Measurements from ENCODE around the gene SIX1. TPM values are rescaled to one million over a fixed set of nuclear protein-coding genes. Genes with fewer than 3 reads are reported as not detected.

Gene SIX1
- polyA plus RNA-seq, 1 of the 3 experiments (the other 2 are of a cell fraction), result 52.1 TPM

DNA sequence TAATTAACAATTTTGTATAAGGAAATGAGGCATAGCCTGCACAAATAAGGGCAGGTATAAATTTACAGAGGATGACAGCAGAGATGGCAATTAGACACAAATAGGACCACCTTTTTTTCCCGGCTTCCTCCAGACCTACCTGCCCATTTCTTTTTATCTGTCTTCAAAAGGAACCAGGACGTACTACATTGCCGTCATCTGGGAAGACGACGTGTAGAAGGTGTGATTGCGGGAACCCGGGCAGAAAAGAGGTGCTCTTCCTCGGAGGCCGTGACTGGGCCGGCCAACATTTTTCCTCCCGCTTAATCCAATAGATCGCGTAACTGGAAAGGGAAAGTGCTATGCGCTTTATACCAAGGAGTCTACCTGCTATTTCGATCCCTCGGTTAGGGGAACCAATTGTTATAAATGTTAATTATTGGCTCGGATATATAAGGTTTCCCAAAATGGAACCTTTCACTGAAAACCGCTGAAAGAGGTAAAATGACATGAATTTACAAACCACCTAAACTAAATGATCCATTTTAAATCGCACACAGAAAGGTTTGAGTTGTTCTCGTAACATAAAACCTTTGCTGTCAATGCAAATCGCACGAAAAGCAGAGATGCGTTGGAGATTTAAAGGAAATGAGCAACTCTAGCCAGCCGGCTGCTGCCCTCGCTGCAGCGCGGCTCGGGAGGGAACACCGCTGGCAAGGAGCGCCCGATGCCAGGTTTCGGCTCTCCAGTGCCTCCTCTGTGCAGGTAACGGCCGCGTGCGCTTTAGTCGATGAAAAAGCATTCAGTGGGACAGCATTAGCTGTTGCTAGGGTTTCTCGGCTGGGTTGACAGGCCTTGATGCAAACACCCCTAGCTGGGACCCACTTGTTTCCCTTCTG lies 2.8 kb upstream of the SIX1 start:
- H3K36me3 ChIP-seq (replicated peaks in 1 of 2; ENCODE audit: control insufficient read depth in 1 of 2, insufficient read depth in 2 of 2, low read length in 1 of 2), result peaks cover 6 to 8% of the 10 kb centered on the region in 2 experiments
- DNase-seq, result peak; percentile 46
- peak overlapping the region; percentile 61 to 74 for H3K4me3 ChIP-seq (ENCODE audit: low read depth in 2 of 2, low read length in 1 of 2)
- TF ChIP-seq CHD2 (IDR thresholded peaks at IDR 0.05; ENCODE audit: low read length, partially characterized antibody) (no peak), TCF12 (IDR thresholded peaks at IDR 0.05) (0 out of 2 replicates have a peak, but pooled peaks have one; percentile 8)
- H3K4me1 ChIP-seq (ENCODE audit: control insufficient read depth in 1 of 2, insufficient read depth in 2 of 2, low read depth in 1 of 2, low read length in 1 of 2), result peaks cover 5 to 25% of the 10 kb centered on the region in 2 experiments; a peak in 2 of 4 replicates
- WGBS (ENCODE audit: low lambda C conversion rate), result 17% methylated on average over 37 of the region's 38 CpGs
- H3K4me2 ChIP-seq, result peak overlapping the region; percentile 86
- peak overlapping the region; percentile 94 for H3K9ac ChIP-seq
- H3K9me2 ChIP-seq, result no peaks in the 10 kb centered on the region
- peaks cover 21% of the 10 kb centered on the region for H4K20me1 ChIP-seq (ENCODE audit: insufficient read depth)
- no peaks in the 10 kb centered on the region for H3K9me3 ChIP-seq
- peaks cover 59% of the 10 kb centered on the region for H3K79me2 ChIP-seq (ENCODE audit: insufficient read depth)
- H2AFZ ChIP-seq (ENCODE audit: low read depth), result peak overlapping the region; percentile 56; the same call in 1 of the 2 replicates
- H3K27me3 ChIP-seq (ENCODE audit: insufficient read depth), result no peaks in the 10 kb centered on the region
- H3K27ac ChIP-seq (ENCODE audit: low read depth in 2 of 2, low read length in 1 of 2), result peak overlapping the region; percentile 81 to 87
- CTCF ChIA-PET, result no interaction called here
- peaks cover 26% of the 10 kb centered on the region for H3F3A ChIP-seq (replicated peaks; ENCODE audit: insufficient read depth)
- POLR2A ChIA-PET, result no interaction called here

DNA sequence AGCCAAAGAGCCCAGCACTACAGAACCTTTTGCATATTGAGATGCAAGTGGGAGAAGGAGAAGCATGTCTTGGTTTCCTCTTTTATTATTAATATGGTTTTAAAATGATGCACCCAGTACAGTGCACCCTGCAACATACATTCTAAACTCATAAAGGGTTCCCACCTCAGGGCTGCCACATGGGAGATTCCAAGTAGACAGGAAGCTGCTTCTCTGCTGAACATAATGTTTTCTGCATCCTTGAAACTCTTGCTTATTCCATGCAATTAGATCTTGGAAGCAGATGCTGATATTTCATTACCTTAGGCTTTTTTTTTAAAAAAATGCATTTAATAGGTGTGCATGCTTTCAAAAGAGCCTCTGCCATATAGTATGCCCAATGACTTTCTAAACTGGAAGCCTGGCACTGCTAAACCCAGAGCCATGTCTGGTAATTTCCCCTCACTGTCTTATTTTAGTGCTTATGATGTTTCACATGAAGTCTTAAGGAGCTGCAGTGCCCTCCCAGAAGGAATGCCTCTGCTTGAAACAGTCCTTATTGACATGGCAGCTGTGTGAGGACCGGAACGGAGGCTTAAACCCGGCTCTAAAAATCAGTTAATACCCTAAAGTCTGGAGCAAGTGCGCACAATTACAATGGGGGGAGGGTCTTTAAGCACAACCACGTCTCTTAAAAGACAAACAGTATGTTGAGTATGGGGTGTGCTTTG lies 2.0 kb upstream of the SIX1 start:
- Histone ChIP-seq H3K4me1 (ENCODE audit: control insufficient read depth in 1 of 2, insufficient read depth in 2 of 2, low read depth in 1 of 2, low read length in 1 of 2) (peaks cover 5 to 19% of the 10 kb centered on the region in 2 experiments; a peak in 2 of 4 replicates), H3K27me3 (ENCODE audit: insufficient read depth) (no peaks in the 10 kb centered on the region), H3K4me2 (peak overlapping the region; percentile 86), H3K9ac (peak overlapping the region; percentile 94), H3K4me3 (ENCODE audit: low read depth in 2 of 2, low read length in 1 of 2) (peak overlapping the region; percentile 61 to 74; a peak in 3 of 4 replicates), H3K9me3 (no peaks in the 10 kb centered on the region), H3K27ac (ENCODE audit: low read depth in 2 of 2, low read length in 1 of 2) (peak overlapping the region; percentile 81 to 87), H2AFZ (ENCODE audit: low read depth) (peak overlapping the region; percentile 7; the same call in 1 of the 2 replicates), H3K79me2 (ENCODE audit: insufficient read depth) (peaks cover 63% of the 10 kb centered on the region), H3F3A (replicated peaks; ENCODE audit: insufficient read depth) (peaks cover 26% of the 10 kb centered on the region), H3K36me3 (replicated peaks in 1 of 2; ENCODE audit: control insufficient read depth in 1 of 2, insufficient read depth in 2 of 2, low read length in 1 of 2) (peaks cover 6 to 9% of the 10 kb centered on the region in 2 experiments), H3K9me2 (no peaks in the 10 kb centered on the region), H4K20me1 (ENCODE audit: insufficient read depth) (peaks cover 29% of the 10 kb centered on the region)
- no peak for DNase-seq
- TF ChIP-seq FOXJ3 (CRISPR knock-in tag; IDR thresholded peaks at IDR 0.05) (no peak), YY1 (IDR thresholded peaks at IDR 0.05; ENCODE audit: low read depth) (0 out of 2 replicates have a peak, but pooled peaks have one; percentile 23), EP300 (IDR thresholded peaks at IDR 0.05; ENCODE audit: borderline replicate concordance in 1 of 2, low read depth in 1 of 2, low read length in 1 of 2) (no peak)
- ChIA-PET CTCF (interaction anchor here (1.0 kb wide), 1 partner anchor 374 kb away, joined by 5 read pairs; no protein-coding TSS in a partner anchor), POLR2A (no interaction called here)
- WGBS (ENCODE audit: low lambda C conversion rate), result 12% methylated on average over 5 of the region's 5 CpGs

DNA sequence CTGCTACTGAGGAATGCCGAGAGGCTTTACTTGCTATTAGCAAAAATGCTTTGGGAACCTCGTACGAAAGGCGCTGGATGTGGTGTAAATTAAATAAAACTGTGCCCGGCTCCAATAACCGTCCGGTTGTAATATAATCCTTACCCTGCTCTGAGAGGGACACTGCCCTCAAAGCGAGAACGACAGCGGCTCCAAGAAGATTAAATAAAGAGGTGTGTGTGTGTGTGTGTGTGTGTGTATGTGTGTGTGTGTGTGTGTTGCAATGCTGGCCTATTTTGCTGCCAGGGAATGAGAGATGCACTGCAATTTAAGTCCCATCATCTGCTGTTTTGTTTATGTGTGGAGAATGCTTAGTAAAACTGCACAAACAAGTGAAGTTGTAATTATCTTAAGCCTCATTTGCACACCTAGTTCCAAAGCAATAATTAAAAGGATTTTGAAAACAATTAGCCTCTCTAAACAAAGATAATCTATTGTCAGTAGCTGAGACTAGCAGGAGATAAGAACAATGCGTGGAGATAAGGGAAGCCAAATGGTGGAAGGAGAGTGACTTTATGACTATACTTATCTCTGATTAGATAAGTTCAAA lies 1.2 kb upstream of the SIX1 start:
- peaks cover 26% of the 10 kb centered on the region for H3F3A ChIP-seq (replicated peaks; ENCODE audit: insufficient read depth)
- no peaks in the 10 kb centered on the region for H3K9me3 ChIP-seq
- ChIA-PET CTCF (interaction anchor here (1.0 to 1.6 kb wide), 2 partner anchors 375 kb away, joined by 5 read pairs; no protein-coding TSS in a partner anchor), POLR2A (no interaction called here)
- peaks cover 13 to 16% of the 10 kb centered on the region in 2 experiments for H3K36me3 ChIP-seq (replicated peaks in 1 of 2; ENCODE audit: control insufficient read depth in 1 of 2, insufficient read depth in 2 of 2, low read length in 1 of 2)
- H2AFZ ChIP-seq (ENCODE audit: low read depth), result peak overlapping the region; percentile 19; the same call in 1 of the 2 replicates
- no peak for DNase-seq
- H3K9ac ChIP-seq, result peak overlapping the region; percentile 94
- no peaks in the 10 kb centered on the region for H3K27me3 ChIP-seq (ENCODE audit: insufficient read depth)
- H3K4me1 ChIP-seq (ENCODE audit: control insufficient read depth in 1 of 2, insufficient read depth in 2 of 2, low read depth in 1 of 2, low read length in 1 of 2), result peaks cover 11 to 14% of the 10 kb centered on the region in 2 experiments; a peak in 3 of 4 replicates
- peaks cover 68% of the 10 kb centered on the region for H3K79me2 ChIP-seq (ENCODE audit: insufficient read depth)
- peak overlapping the region; percentile 81 to 87; a peak in 3 of 4 replicates for H3K27ac ChIP-seq (ENCODE audit: low read depth in 2 of 2, low read length in 1 of 2)
- H3K9me2 ChIP-seq, result no peaks in the 10 kb centered on the region
- peak overlapping the region; percentile 61 to 74; a peak in 3 of 4 replicates for H3K4me3 ChIP-seq (ENCODE audit: low read depth in 2 of 2, low read length in 1 of 2)
- H3K4me2 ChIP-seq, result peak overlapping the region; percentile 86
- peaks cover 37% of the 10 kb centered on the region for H4K20me1 ChIP-seq (ENCODE audit: insufficient read depth)
- 9% methylated on average over 11 of the region's 11 CpGs for WGBS (ENCODE audit: low lambda C conversion rate)
- TF ChIP-seq TCF12 (IDR thresholded peaks at IDR 0.05), result no peak
- no peak for TF ChIP-seq NFIC (IDR thresholded peaks at IDR 0.05; ENCODE audit: borderline replicate concordance)
- no peak for TF ChIP-seq EP300 (IDR thresholded peaks at IDR 0.05; ENCODE audit: borderline replicate concordance in 1 of 2, low read depth in 1 of 2, low read length in 1 of 2)
- no peak for TF ChIP-seq MXI1 (IDR thresholded peaks at IDR 0.05; ENCODE audit: low read depth, low read length)
- TF ChIP-seq SIN3A (IDR thresholded peaks at IDR 0.05; ENCODE audit: borderline replicate concordance, low read depth, low read length), result no peak
- TF ChIP-seq, protein P1, sequence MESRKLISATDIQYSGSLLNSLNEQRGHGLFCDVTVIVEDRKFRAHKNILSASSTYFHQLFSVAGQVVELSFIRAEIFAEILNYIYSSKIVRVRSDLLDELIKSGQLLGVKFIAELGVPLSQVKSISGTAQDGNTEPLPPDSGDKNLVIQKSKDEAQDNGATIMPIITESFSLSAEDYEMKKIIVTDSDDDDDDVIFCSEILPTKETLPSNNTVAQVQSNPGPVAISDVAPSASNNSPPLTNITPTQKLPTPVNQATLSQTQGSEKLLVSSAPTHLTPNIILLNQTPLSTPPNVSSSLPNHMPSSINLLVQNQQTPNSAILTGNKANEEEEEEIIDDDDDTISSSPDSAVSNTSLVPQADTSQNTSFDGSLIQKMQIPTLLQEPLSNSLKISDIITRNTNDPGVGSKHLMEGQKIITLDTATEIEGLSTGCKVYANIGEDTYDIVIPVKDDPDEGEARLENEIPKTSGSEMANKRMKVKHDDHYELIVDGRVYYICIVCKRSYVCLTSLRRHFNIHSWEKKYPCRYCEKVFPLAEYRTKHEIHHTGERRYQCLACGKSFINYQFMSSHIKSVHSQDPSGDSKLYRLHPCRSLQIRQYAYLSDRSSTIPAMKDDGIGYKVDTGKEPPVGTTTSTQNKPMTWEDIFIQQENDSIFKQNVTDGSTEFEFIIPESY (IDR thresholded peaks at IDR 0.05; ENCODE audit: borderline replicate concordance, low read depth), result no peak
- no peak for TF ChIP-seq EZH2phosphoT487 (IDR thresholded peaks at IDR 0.05; ENCODE audit: borderline replicate concordance, low read depth)
- TF ChIP-seq MEF2A (IDR thresholded peaks at IDR 0.05; ENCODE audit: borderline replicate concordance, low read depth), result no peak
- no peak for TF ChIP-seq FOXJ3 (CRISPR knock-in tag; IDR thresholded peaks at IDR 0.05)
- TF ChIP-seq FOXM1 (IDR thresholded peaks at IDR 0.05; ENCODE audit: low read depth), result no peak
- TF ChIP-seq GATA2 (CRISPR knock-in tag; IDR thresholded peaks at IDR 0.05), result no peak
- TF ChIP-seq, protein P2, sequence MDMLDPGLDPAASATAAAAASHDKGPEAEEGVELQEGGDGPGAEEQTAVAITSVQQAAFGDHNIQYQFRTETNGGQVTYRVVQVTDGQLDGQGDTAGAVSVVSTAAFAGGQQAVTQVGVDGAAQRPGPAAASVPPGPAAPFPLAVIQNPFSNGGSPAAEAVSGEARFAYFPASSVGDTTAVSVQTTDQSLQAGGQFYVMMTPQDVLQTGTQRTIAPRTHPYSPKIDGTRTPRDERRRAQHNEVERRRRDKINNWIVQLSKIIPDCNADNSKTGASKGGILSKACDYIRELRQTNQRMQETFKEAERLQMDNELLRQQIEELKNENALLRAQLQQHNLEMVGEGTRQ (IDR thresholded peaks at IDR 0.05; ENCODE audit: borderline replicate concordance, low read depth, low read length), result no peak

All from SK-N-SH (cell line).